ENCODE measurements around the gene FAR1.
"Not testable (repeated sequence)": the region's sequence is repeated elsewhere in the genome, so short reads cannot be mapped to it uniquely, and the experiment has no call there.

- TF ChIP-seq CTCF (IDR thresholded peaks at IDR 0.05; ENCODE audit: insufficient read depth, low read length, poor library complexity, severe bottlenecking); EZH2phosphoT487 (conservative IDR thresholded peaks at IDR 0.05; ENCODE audit: low read length): not testable (repeated sequence)
Measured at GRCh38 chr11:13626818-13627217, 41.6 kb upstream of the FAR1 start.
